Common myeloid progenitor, CD34-positive (primary cell): ENCODE results near the gene CLSTN2.

Source experiments
- CTCF ChIA-PET: fragments of 350-600 bp; sonication (Branson Sonifier 250); formaldehyde crosslinking; loops from one replicate; lab custom pipeline; 2021; ENCODE audit warnings: antibody characterized with exemption; lab: Charles Lee
- POLR2A ChIA-PET: fragments of 350-600 bp; sonication (Branson Sonifier 250); formaldehyde crosslinking; loops from one replicate; lab custom pipeline; 2021; ENCODE audit warnings: antibody characterized with exemption; lab: Charles Lee
- DNase-seq, 3 donors: peaks; one replicate each; pipeline versions ENCODE4 v3.0.0 to v3.0.0-alpha.2; 2013
- H3K27ac ChIP-seq, 2 experiments: 1 replicate in 1 of 2; 2 replicates in 1 of 2; pipeline ENCODE4 v1.7.0; 2013; ENCODE audit warnings: inconsistent platforms in 2 of 2, low read length in 2 of 2, mild to moderate bottlenecking in 2 of 2, low read depth in 1 of 2, moderate library complexity in 1 of 2; ENCODE audit not compliant: severe bottlenecking in 2 of 2, insufficient read depth in 1 of 2, poor library complexity in 1 of 2
- H3K27me3 ChIP-seq, 5 experiments: replicated peaks in 2 of 5; 1 replicate in 3 of 5; 2 replicates in 2 of 5; pipeline versions ENCODE4 v1.6.1 to v1.7.0; 2013; ENCODE audit warnings: low read length in 4 of 5, mild to moderate bottlenecking in 2 of 5, moderate library complexity in 2 of 5, inconsistent platforms in 1 of 5; ENCODE audit not compliant: insufficient read depth in 5 of 5, control insufficient read depth in 4 of 5
- H3K36me3 ChIP-seq, 4 experiments: 1 replicate in 2 of 4; 2 replicates in 2 of 4; pipeline versions ENCODE4 v1.6.1 to v1.7.0; 2013; ENCODE audit warnings: low read length in 3 of 4, control low read depth in 1 of 4, mild to moderate bottlenecking in 1 of 4; ENCODE audit not compliant: control insufficient read depth in 4 of 4, insufficient read depth in 4 of 4
- H3K4me1 ChIP-seq, 4 experiments: 1 replicate in 3 of 4; 2 replicates in 1 of 4; pipeline versions ENCODE4 v1.6.1 to v1.7.1; 2013; ENCODE audit warnings: low read length in 3 of 4, mild to moderate bottlenecking in 3 of 4, control low read depth in 1 of 4, inconsistent platforms in 1 of 4, moderate library complexity in 1 of 4; ENCODE audit not compliant: control insufficient read depth in 4 of 4, insufficient read depth in 4 of 4; ENCODE audit errors: control extremely low read depth in 1 of 4
- H3K4me3 ChIP-seq, 7 experiments: 1 replicate in 4 of 7; 2 replicates in 3 of 7; pipeline versions ENCODE4 v1.5.1 to v1.7.0; 2013; ENCODE audit warnings: mild to moderate bottlenecking in 7 of 7, low read length in 6 of 7, moderate library complexity in 6 of 7, inconsistent platforms in 2 of 7, low read depth in 2 of 7, control low read depth in 1 of 7; ENCODE audit not compliant: insufficient read depth in 4 of 7, control insufficient read depth in 1 of 7; ENCODE audit errors: extremely low read depth in 1 of 7
- H3K9me3 ChIP-seq, 5 experiments: 1 replicate in 4 of 5; 2 replicates in 1 of 5; pipeline versions ENCODE4 v1.6.1 to v1.7.1; 2013; ENCODE audit warnings: low read length in 4 of 5, mild to moderate bottlenecking in 2 of 5, inconsistent platforms in 1 of 5, low read depth in 1 of 5, moderate library complexity in 1 of 5; ENCODE audit not compliant: control insufficient read depth in 4 of 5, insufficient read depth in 2 of 5; ENCODE audit errors: control extremely low read depth in 1 of 5
- WGBS: methylation state at CpG from one replicate; pipeline ENCODE4 v1.1.5; 2013; ENCODE audit not compliant: insufficient coverage; 5-methylcytosine and 5-hydroxymethylcytosine counted together

The CLSTN2 gene

DNA sequence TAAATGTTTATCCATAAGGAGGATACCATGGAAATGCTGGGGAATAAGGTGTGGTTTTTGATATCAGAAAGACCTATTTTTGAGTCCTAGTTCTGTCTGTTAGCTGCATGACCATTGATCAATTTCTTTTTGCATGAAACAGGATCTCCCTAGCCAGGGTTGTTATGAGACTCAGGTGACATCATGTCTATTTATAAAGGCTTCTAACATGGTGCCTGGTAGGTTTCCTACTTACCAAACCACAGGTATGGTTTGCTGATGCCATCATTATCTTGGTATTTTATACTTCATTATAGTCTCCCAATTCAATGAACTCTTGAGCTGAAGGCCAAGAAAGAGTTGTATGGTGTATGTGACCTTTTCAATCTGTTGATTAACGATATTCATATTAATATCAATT, 144.0 kb downstream of the CLSTN2 start:
- DNase-seq, result no peak
- no peaks in the 10 kb centered on the region for H3K4me1 ChIP-seq
- ChIA-PET POLR2A (no interaction called here), CTCF (no interaction called here)
- H3K9me3 ChIP-seq, result peaks cover 0 to 2% (median 0%) of the 10 kb centered on the region in 5 experiments
- no peak overlapping the region for H3K27ac ChIP-seq
- H3K36me3 ChIP-seq, result no peaks in the 10 kb centered on the region
- no CpG with 5 or more reads among the region's 1 CpG for WGBS
- H3K4me3 ChIP-seq, result no peak overlapping the region
- H3K27me3 ChIP-seq, result peaks cover 0 to 7% (median 0%) of the 10 kb centered on the region in 5 experiments

GRCh38 chr3:140081887-140082286, 146.9 kb downstream of the CLSTN2 start:
- Histone ChIP-seq H3K4me3 (no peak overlapping the region), H3K4me1 (no peaks in the 10 kb centered on the region), H3K27me3 (peaks cover 0 to 10% (median 0%) of the 10 kb centered on the region in 5 experiments), H3K27ac (no peak overlapping the region), H3K36me3 (no peaks in the 10 kb centered on the region), H3K9me3 (peaks cover 0 to 2% (median 0%) of the 10 kb centered on the region in 5 experiments)
- whole genome bisulfite sequencing, result 71% methylated on average over 1 of the region's 1 CpG
- DNase-seq, result no peak
- POLR2A ChIA-PET, result interaction anchor here (0.5 kb wide), 1 partner anchor 1122 kb away, joined by 3 read pairs; no protein-coding TSS in a partner anchor
- CTCF ChIA-PET, result interaction anchor here (1.0 kb wide), 1 partner anchor 14 kb away, joined by 3 read pairs; no protein-coding TSS in a partner anchor

DNA sequence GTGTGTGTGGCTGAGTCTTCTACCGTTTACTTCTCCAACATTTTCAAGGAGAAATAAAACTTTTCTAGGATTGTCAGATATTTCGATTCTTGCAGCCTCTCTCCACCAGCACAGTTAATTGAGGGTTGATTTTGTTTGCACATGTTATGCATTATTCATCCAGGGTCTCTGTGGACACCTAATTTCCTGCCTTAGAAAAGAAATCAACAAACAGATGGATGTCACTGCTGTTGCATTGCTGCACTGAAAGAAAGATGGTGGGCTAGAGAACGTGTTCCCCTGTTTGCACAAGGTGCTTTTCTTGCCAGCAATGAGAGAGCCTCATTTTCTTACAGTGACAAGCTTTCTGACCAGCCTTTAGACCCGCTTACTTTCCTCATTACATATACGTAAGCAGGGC, 150.0 kb downstream of the CLSTN2 start:
- WGBS, result 86% methylated on average over 2 of the region's 5 CpGs
- ChIA-PET POLR2A (no interaction called here), CTCF (no interaction called here)
- Histone ChIP-seq H3K27me3 (peaks cover 0 to 11% (median 0%) of the 10 kb centered on the region in 5 experiments), H3K27ac (no peak overlapping the region), H3K9me3 (peaks cover 0 to 13% (median 0%) of the 10 kb centered on the region in 5 experiments), H3K4me1 (no peaks in the 10 kb centered on the region), H3K4me3 (no peak overlapping the region), H3K36me3 (no peaks in the 10 kb centered on the region)
- DNase-seq, result no peak

GRCh38 chr3:140086642-140087041, 151.7 kb downstream of the CLSTN2 start:
- POLR2A ChIA-PET, result no interaction called here

GRCh38 chr3:140088058-140088457, 153.1 kb downstream of the CLSTN2 start:
- no peaks in the 10 kb centered on the region for H3K4me1 ChIP-seq
- CTCF ChIA-PET, result interaction anchor here (1.3 kb wide), 1 partner anchor 11 kb away, joined by 6 read pairs; no protein-coding TSS in a partner anchor
- H3K9me3 ChIP-seq, result peaks cover 0 to 13% (median 0%) of the 10 kb centered on the region in 5 experiments
- H3K27me3 ChIP-seq, result peaks cover 0 to 6% (median 0%) of the 10 kb centered on the region in 5 experiments
- no CpG with 5 or more reads among the region's 3 CpGs for WGBS
- POLR2A ChIA-PET, result no interaction called here
- DNase-seq, result no peak
- H3K36me3 ChIP-seq, result no peaks in the 10 kb centered on the region
- H3K4me3 ChIP-seq, result no peak overlapping the region
- H3K27ac ChIP-seq, result no peak overlapping the region

More at GRCh38 chr3:140086642-140087041, 151.7 kb downstream of the CLSTN2 start:
- Histone ChIP-seq H3K27ac (no peak overlapping the region), H3K27me3 (peaks cover 0 to 11% (median 0%) of the 10 kb centered on the region in 5 experiments), H3K36me3 (no peaks in the 10 kb centered on the region), H3K4me3 (no peak overlapping the region), H3K9me3 (peaks cover 0 to 13% (median 0%) of the 10 kb centered on the region in 5 experiments), H3K4me1 (no peaks in the 10 kb centered on the region)
- CTCF ChIA-PET, result interaction anchor here (1.3 kb wide), 1 partner anchor 9 kb away, joined by 6 read pairs; no protein-coding TSS in a partner anchor
- no peak for DNase-seq
- WGBS, result 60% methylated on average over 1 of the region's 1 CpG

DNA sequence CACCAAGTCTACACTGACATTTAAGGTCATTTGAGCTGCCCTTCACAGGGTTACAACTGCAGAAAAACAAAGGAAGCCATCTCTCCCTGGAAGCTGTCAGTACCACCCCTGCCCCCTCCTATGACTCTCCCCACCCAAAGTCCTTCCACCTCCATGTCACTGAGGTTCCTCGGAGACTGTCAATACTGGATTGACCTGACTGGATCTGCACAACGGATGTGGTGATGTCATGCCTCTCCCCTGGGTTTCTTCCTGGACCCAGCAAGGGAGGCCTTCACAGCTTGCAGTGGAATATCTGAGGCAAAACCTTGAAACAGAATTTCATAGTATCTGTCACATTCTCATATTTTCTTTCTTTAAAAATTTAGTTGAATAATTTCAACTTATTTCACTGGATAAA, 153.5 kb downstream of the CLSTN2 start:
- WGBS, result 90% methylated on average over 2 of the region's 2 CpGs
- Histone ChIP-seq H3K4me1 (no peaks in the 10 kb centered on the region), H3K9me3 (peaks cover 0 to 13% (median 0%) of the 10 kb centered on the region in 5 experiments), H3K4me3 (no peak overlapping the region), H3K27ac (no peak overlapping the region), H3K36me3 (no peaks in the 10 kb centered on the region), H3K27me3 (peaks cover 0 to 5% (median 0%) of the 10 kb centered on the region in 5 experiments)
- CTCF ChIA-PET, result no interaction called here
- no peak for DNase-seq
- POLR2A ChIA-PET, result no interaction called here

GRCh38 chr3:140089403-140090072, 154.6 kb downstream of the CLSTN2 start:
- Histone ChIP-seq H3K4me1 (no peaks in the 10 kb centered on the region), H3K4me3 (no peak overlapping the region), H3K27ac (no peak overlapping the region), H3K27me3 (peaks cover 0 to 1% (median 0%) of the 10 kb centered on the region in 5 experiments), H3K36me3 (no peaks in the 10 kb centered on the region), H3K9me3 (peaks cover 0 to 13% (median 0%) of the 10 kb centered on the region in 5 experiments)
- CTCF ChIA-PET, result no interaction called here
- 100% methylated on average over 1 of the region's 2 CpGs for WGBS
- no peak for DNase-seq
- POLR2A ChIA-PET, result no interaction called here
